ENCODE results near the gene CD82. TPM values are rescaled to one million over a fixed set of nuclear protein-coding genes. Genes with fewer than 3 reads are reported as not detected.

CD82 gene
- total and polyA plus RNA-seq, 2 of the 8 experiments (the other 6 are each of a cell fraction or from before 2014, with no cell fraction given) = 7.9 to 10.3 TPM

DNA sequence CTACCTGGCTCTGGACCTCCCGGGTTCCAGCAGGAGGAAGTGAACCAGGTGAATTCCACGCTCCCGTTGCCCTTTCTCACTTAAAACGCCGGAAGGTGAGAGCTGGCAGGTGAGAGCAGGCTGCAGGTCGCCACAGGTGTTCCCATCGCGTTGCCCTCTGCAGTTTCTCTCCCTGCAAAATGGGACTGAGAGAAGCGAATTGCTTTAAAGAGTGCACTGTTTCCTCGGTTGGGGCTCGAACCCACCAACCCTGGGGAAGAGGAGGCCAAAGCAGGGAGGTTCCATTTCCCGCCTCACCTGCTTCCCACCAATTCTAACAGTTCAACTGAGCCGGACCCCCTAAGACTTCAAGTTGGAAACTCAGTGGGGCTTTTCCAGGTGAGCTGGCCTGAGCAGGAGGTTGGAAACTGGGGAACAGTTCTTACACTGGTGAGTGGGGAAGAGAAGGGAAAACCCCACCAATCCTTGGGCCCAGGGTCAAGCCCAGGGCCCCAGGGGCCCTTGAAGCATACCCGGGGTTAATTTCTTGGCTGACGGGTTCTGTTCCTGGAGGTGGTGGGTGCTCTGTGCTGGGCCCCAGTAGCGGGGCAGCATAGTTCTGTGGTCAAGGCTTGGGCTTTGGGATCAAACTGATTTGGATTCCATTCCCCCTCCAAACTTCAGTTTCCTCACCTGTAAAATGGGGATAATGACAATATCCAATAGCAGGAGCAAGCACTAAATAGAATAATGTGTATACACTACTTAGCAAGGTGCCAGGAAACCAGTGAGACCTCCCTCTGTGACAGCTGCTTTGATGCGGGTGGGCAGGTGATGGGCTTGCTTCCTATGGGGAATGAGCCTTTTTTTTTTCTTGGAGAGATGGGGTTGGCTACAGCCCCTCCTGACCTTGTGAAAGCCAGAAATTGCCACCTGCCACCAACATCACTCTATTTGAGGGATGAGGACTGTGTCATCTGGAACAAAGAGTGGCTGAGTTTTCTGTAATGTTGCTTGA is 788 bp downstream of the CD82 start:
- Histone ChIP-seq H3K4me2 (ENCODE audit: insufficient read depth in 1 of 2, low read depth in 2 of 2, low read length in 2 of 2) (peak overlapping the region; percentile 74 to 91), H2AFZ (ENCODE audit: low read length) (peak overlapping the region; percentile 64), H3K14ac (ENCODE audit: insufficient read length) (no peak overlapping the region), H3K27ac (ENCODE audit: low read depth, low read length) (no peak overlapping the region), H2BK15ac (ENCODE audit: low read length) (peak overlapping the region; percentile 13; the same call in 1 of the 2 replicates), H2AK5ac (ENCODE audit: low read depth, low read length) (no peak overlapping the region), H3K36me3 (ENCODE audit: control insufficient read depth in 2 of 4, insufficient read depth in 4 of 4, low read length in 3 of 4) (no peaks in the 10 kb centered on the region), H3K4ac (replicated peaks; ENCODE audit: insufficient read length, low read depth, low read length) (no peak overlapping the region), H3K23ac (ENCODE audit: insufficient read length) (no peak overlapping the region), H3K4me1 (replicated peaks in 1 of 4; ENCODE audit: control insufficient read depth in 3 of 4, insufficient read depth in 4 of 4, low read length in 3 of 4) (peaks cover 5 to 20% (median 8%) of the 10 kb centered on the region in 4 experiments), H3K23me2 (ENCODE audit: low read depth, low read length) (peaks cover 9% of the 10 kb centered on the region), H2BK120ac (replicated peaks; ENCODE audit: low read depth, low read length) (no peak overlapping the region), H3K9ac (replicated peaks in 1 of 4; ENCODE audit: extremely low read depth in 1 of 4, low read depth in 3 of 4, low read length in 3 of 4) (peak overlapping the region in 1 of 4 experiments; percentile 58; a peak in 2 of 7 replicates), H4K8ac (ENCODE audit: extremely low read depth, insufficient read depth, low read length) (0 out of 2 replicates have a peak overlapping the region, but pooled peaks have one; percentile 45), H4K5ac (ENCODE audit: insufficient read length, low read depth, low read length) (no peak overlapping the region), H3K79me2 (ENCODE audit: control insufficient read depth in 1 of 2, insufficient read depth in 2 of 2, low read length in 2 of 2) (no peaks in the 10 kb centered on the region), H2BK20ac (ENCODE audit: low read length) (no peak overlapping the region), H3K4me3 (ENCODE audit: extremely low read depth in 1 of 4, insufficient read depth in 2 of 4, low read depth in 3 of 4, low read length in 4 of 4) (peak overlapping the region; percentile 50 to 69 (median 60)), H3K18ac (ENCODE audit: extremely low read depth, low read length) (peak overlapping the region; percentile 15; the same call in 1 of the 2 replicates), H3K56ac (replicated peaks; ENCODE audit: insufficient read length, low read depth, low read length) (no peak overlapping the region), H2BK12ac (ENCODE audit: low read depth, low read length) (no peak overlapping the region; the same call in 1 of the 2 replicates), H3K27me3 (replicated peaks in 1 of 4; ENCODE audit: control insufficient read depth in 3 of 4, extremely low read depth in 1 of 4, insufficient read depth in 3 of 4, low read length in 3 of 4) (peaks cover 0 to 15% (median 6%) of the 10 kb centered on the region in 4 experiments; a peak in 6 of 7 replicates), H2BK5ac (ENCODE audit: low read depth, low read length) (no peak overlapping the region), H4K20me1 (replicated peaks in 1 of 2; ENCODE audit: control insufficient read depth in 1 of 2, insufficient read depth in 2 of 2, low read length in 2 of 2) (peaks cover 0 to 2% of the 10 kb centered on the region in 2 experiments), H3K9me3 (ENCODE audit: insufficient read depth in 2 of 2, low read depth in 1 of 2, low read length in 1 of 2) (no peaks in the 10 kb centered on the region), H4K91ac (replicated peaks; ENCODE audit: insufficient read length, low read length) (peak overlapping the region; percentile 37), H3K79me1 (ENCODE audit: low read depth, low read length) (no peaks in the 10 kb centered on the region)
- FAIRE-seq (no peak), DNase-seq (ENCODE audit: low read depth in 1 of 2, low spot score in 2 of 2) (no peak)
- 30% methylated on average over 16 of the region's 17 CpGs; no CpG with 5 or more reads in 1 of the 2 experiments for WGBS, 2 experiments (ENCODE audit: extremely low coverage in 1 of 2, insufficient coverage in 1 of 2, insufficient read length in 1 of 2, insufficient replicate concordance in 2 of 2, low coverage in 1 of 2, low lambda C conversion rate in 2 of 2, missing lambda C conversion rate in 1 of 2)
- ChIA-PET CTCF (ENCODE audit: partially characterized antibody) (interaction anchor here (0.6 to 14.7 kb wide), 10 partner anchors 9 to 328 kb away, joined by 3 to 182 read pairs (median 5); no protein-coding TSS in a partner anchor), POLR2A (ENCODE audit: partially characterized antibody) (interaction anchor here (0.8 kb wide), 1 partner anchor 344 kb away, joined by 3 read pairs; no protein-coding TSS in a partner anchor)
- TF ChIP-seq ZNF274 (IDR thresholded peaks at IDR 0.05; ENCODE audit: borderline replicate concordance, extremely low read depth, low read length) (no peak), CBX5 (IDR thresholded peaks at IDR 0.05; ENCODE audit: low read depth, low read length) (no peak), GTF2F1 (IDR thresholded peaks at IDR 0.05; ENCODE audit: borderline replicate concordance, low read depth, low read length) (no peak), KDM4A (IDR thresholded peaks at IDR 0.05; ENCODE audit: low read depth, low read length, severe bottlenecking) (peak; percentile 12)
- TF ChIP-seq, protein P1, sequence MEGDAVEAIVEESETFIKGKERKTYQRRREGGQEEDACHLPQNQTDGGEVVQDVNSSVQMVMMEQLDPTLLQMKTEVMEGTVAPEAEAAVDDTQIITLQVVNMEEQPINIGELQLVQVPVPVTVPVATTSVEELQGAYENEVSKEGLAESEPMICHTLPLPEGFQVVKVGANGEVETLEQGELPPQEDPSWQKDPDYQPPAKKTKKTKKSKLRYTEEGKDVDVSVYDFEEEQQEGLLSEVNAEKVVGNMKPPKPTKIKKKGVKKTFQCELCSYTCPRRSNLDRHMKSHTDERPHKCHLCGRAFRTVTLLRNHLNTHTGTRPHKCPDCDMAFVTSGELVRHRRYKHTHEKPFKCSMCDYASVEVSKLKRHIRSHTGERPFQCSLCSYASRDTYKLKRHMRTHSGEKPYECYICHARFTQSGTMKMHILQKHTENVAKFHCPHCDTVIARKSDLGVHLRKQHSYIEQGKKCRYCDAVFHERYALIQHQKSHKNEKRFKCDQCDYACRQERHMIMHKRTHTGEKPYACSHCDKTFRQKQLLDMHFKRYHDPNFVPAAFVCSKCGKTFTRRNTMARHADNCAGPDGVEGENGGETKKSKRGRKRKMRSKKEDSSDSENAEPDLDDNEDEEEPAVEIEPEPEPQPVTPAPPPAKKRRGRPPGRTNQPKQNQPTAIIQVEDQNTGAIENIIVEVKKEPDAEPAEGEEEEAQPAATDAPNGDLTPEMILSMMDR (IDR thresholded peaks at IDR 0.05; ENCODE audit: control extremely low read depth in 1 of 3, insufficient read depth in 1 of 3, low read depth in 1 of 3, low read length in 3 of 3) = no peak
- TF ChIP-seq, protein P2, sequence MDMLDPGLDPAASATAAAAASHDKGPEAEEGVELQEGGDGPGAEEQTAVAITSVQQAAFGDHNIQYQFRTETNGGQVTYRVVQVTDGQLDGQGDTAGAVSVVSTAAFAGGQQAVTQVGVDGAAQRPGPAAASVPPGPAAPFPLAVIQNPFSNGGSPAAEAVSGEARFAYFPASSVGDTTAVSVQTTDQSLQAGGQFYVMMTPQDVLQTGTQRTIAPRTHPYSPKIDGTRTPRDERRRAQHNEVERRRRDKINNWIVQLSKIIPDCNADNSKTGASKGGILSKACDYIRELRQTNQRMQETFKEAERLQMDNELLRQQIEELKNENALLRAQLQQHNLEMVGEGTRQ (IDR thresholded peaks at IDR 0.05; ENCODE audit: low read length) = no peak
